ENCODE data around the gene NDST3.
"Not testable (repeated sequence)": the region's sequence is repeated elsewhere in the genome, so short reads cannot be mapped to it uniquely, and the experiment has no call there.

NDST3 gene

GRCh38 chr4:118254368-118254767 is 220.1 kb downstream of the NDST3 start:
- no peak for DNase-seq
- no peak for TF ChIP-seq GATA1 (IDR thresholded peaks at IDR 0.05; ENCODE audit: low read depth, low read length)
- TF ChIP-seq POLR2A (IDR thresholded peaks at IDR 0.05; ENCODE audit: low read length): no peak

GRCh38 chr4:118259111-118259510 is 224.8 kb downstream of the NDST3 start:
- TF ChIP-seq POLR2A (IDR thresholded peaks at IDR 0.05; ENCODE audit: low read length) (no peak), GATA1 (IDR thresholded peaks at IDR 0.05; ENCODE audit: low read depth, low read length) (no peak)
- no peak for DNase-seq

GRCh38 chr4:118260309-118260708 is 226.0 kb downstream of the NDST3 start:
- TF ChIP-seq POLR2A (IDR thresholded peaks at IDR 0.05; ENCODE audit: low read length) (no peak), GATA1 (IDR thresholded peaks at IDR 0.05; ENCODE audit: low read depth, low read length) (no peak)
- DNase-seq: no peak

GRCh38 chr4:118264096-118264495 is 229.8 kb downstream of the NDST3 start:
- no peak for DNase-seq
- TF ChIP-seq POLR2A (IDR thresholded peaks at IDR 0.05; ENCODE audit: low read length) (no peak), GATA1 (IDR thresholded peaks at IDR 0.05; ENCODE audit: low read depth, low read length) (no peak)

GRCh38 chr4:118265312-118266144 is 231.2 kb downstream of the NDST3 start:
- DNase-seq: peak; percentile 38 to 43
- TF ChIP-seq POLR2A (IDR thresholded peaks at IDR 0.05; ENCODE audit: low read length) (no peak), GATA1 (IDR thresholded peaks at IDR 0.05; ENCODE audit: low read depth, low read length) (no peak)

GRCh38 chr4:118266145-118266496 is 231.8 kb downstream of the NDST3 start:
- not testable (repeated sequence) for DNase-seq

- no peak for DNase-seq
- TF ChIP-seq POLR2A (IDR thresholded peaks at IDR 0.05; ENCODE audit: low read length) (no peak), GATA1 (IDR thresholded peaks at IDR 0.05; ENCODE audit: low read depth, low read length) (no peak)
Measured at GRCh38 chr4:118268780-118269179, 234.5 kb downstream of the NDST3 start.

GRCh38 chr4:118270492-118270891 is 236.2 kb downstream of the NDST3 start:
- DNase-seq: peak; percentile 56 to 71
- TF ChIP-seq POLR2A (IDR thresholded peaks at IDR 0.05; ENCODE audit: low read length): no peak
- TF ChIP-seq GATA1 (IDR thresholded peaks at IDR 0.05; ENCODE audit: low read depth, low read length): no peak

- no peak for TF ChIP-seq GATA1 (IDR thresholded peaks at IDR 0.05; ENCODE audit: low read depth, low read length)
- no peak for TF ChIP-seq POLR2A (IDR thresholded peaks at IDR 0.05; ENCODE audit: low read length)
- no peak for DNase-seq
Measured at GRCh38 chr4:118271788-118272187, 237.5 kb downstream of the NDST3 start.

- DNase-seq: no peak
- TF ChIP-seq GATA1 (IDR thresholded peaks at IDR 0.05; ENCODE audit: low read depth, low read length) (no peak), POLR2A (IDR thresholded peaks at IDR 0.05; ENCODE audit: low read length) (no peak)
Measured at GRCh38 chr4:118273642-118274041, 239.4 kb downstream of the NDST3 start.

- TF ChIP-seq GATA1 (IDR thresholded peaks at IDR 0.05; ENCODE audit: low read depth, low read length) (no peak), POLR2A (IDR thresholded peaks at IDR 0.05; ENCODE audit: low read length) (no peak)
- DNase-seq: no peak
Measured at GRCh38 chr4:118276580-118276979, 242.3 kb downstream of the NDST3 start.

- DNase-seq: no peak
- no peak for TF ChIP-seq GATA1 (IDR thresholded peaks at IDR 0.05; ENCODE audit: low read depth, low read length)
- TF ChIP-seq POLR2A (IDR thresholded peaks at IDR 0.05; ENCODE audit: low read length): no peak
Measured at GRCh38 chr4:118277243-118277642, 243.0 kb downstream of the NDST3 start.

- peak; percentile 94 to 95 for DNase-seq
- TF ChIP-seq POLR2A (IDR thresholded peaks at IDR 0.05; ENCODE audit: low read length) (peak; percentile 99), GATA1 (IDR thresholded peaks at IDR 0.05; ENCODE audit: low read depth, low read length) (no peak)
Measured at GRCh38 chr4:118278473-118279274, 244.4 kb downstream of the NDST3 start.

- DNase-seq: peak; percentile 61 to 68
- TF ChIP-seq GATA1 (IDR thresholded peaks at IDR 0.05; ENCODE audit: low read depth, low read length): no peak
- no peak for TF ChIP-seq POLR2A (IDR thresholded peaks at IDR 0.05; ENCODE audit: low read length)
Measured at GRCh38 chr4:118279328-118279727, 245.0 kb downstream of the NDST3 start.
